AG10803 (cell line): ENCODE measurements around the gene ATAD3A.

Source experiments
- DNase-seq: peaks from one replicate; pipeline ENCODE4 v3.0.0; 2010; ENCODE audit warnings: low read depth
- H3K4me3 ChIP-seq: 2 replicates; pipeline ENCODE4 v1.5.1; 2011; ENCODE audit warnings: mild to moderate bottlenecking, low read length, control low read depth
- TF ChIP-seq, protein P1 (sequence below): conservative IDR thresholded peaks from 2 replicates; pipeline ENCODE4 v1.5.1; 2011; ENCODE audit warnings: mild to moderate bottlenecking, low read length, control low read depth, inconsistent platforms

The ATAD3A gene

DNA sequence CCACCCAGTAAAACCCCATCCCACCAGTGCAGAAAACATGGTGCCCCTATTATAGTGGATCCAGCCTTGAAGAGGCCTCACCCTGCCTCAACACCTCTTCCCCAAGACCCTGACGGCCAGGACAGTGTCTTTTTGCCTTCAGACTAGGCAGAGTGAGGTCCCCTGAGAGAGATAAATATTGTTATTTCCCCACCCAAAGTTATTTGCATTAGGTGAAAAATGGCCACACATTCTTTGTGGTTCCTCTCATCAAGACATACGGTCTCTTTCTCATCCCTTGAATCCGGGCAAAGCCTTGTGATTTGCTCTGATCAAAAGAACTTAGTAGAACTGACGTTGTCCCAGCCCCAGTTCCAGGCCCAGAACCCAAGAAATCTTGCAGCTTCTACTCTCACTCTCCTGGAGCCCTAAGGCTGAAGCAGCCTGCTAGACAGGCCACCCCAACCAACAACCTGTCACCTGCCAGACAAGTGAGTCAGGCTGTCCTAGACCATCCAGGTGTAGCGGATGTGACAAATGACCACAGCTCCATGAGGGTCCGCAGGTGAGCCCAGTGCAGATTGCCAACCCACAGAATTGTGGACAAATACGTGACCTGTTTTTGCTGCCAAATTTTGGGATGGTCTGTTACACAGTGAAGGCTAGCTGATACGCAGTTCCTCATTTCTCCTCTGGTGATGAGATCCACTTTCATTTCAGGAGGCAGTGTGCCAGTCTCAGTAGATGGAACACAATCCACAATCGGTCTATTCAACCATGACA, 70.8 kb downstream of the ATAD3A start:
- DNase-seq = no peak
- TF ChIP-seq, protein P1, sequence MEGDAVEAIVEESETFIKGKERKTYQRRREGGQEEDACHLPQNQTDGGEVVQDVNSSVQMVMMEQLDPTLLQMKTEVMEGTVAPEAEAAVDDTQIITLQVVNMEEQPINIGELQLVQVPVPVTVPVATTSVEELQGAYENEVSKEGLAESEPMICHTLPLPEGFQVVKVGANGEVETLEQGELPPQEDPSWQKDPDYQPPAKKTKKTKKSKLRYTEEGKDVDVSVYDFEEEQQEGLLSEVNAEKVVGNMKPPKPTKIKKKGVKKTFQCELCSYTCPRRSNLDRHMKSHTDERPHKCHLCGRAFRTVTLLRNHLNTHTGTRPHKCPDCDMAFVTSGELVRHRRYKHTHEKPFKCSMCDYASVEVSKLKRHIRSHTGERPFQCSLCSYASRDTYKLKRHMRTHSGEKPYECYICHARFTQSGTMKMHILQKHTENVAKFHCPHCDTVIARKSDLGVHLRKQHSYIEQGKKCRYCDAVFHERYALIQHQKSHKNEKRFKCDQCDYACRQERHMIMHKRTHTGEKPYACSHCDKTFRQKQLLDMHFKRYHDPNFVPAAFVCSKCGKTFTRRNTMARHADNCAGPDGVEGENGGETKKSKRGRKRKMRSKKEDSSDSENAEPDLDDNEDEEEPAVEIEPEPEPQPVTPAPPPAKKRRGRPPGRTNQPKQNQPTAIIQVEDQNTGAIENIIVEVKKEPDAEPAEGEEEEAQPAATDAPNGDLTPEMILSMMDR = no peak
- H3K4me3 ChIP-seq = no peak overlapping the region

DNA sequence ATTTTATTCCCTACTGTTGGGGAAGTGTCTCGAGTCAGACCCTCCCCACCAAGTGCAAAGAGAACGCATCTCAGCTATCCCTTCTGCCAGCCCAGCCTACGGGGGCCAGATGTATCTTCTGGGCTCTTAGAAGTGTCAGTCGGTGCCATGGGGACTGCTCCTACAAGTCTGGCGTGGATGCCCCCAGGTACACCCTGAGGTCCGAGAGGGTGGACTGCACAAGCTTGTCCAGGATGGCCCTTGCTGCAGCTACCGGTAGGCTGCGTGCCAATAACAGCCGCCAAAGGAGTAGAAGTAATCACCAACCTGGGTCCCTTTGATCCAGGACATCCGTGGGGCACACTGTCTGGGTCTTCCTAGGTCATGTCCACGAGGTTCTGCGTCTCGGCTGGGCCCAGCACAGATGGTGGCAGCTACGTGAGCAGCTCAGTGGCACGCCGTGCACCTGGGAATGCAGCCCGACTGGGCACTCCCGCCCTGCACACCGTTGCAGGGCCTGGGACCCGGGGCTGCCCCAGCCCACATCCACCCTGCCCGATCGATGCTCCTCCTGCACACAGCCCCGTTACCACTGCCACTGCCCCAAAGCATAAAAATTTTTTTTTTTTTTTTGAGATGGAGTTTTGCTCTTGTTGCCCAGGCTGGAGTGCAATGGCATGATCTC, 71.5 kb downstream of the ATAD3A start:
- no peak for DNase-seq
- TF ChIP-seq, protein P1 = no peak
- H3K4me3 ChIP-seq = no peak overlapping the region
